C4-2B (cell line): ENCODE measurements around the gene SMOC2.

Experiments
- CTCF ChIP-seq: fragments of 450-650 bp; conservative IDR thresholded peaks from 2 replicates; pipeline ENCODE4 v1.5.1; 2017; ENCODE audit warnings: mild to moderate bottlenecking
- ZFX ChIP-seq: fragments of 450-650 bp; IDR thresholded peaks from 2 replicates; pipeline ENCODE4 v1.6.1; 2017

DNA sequence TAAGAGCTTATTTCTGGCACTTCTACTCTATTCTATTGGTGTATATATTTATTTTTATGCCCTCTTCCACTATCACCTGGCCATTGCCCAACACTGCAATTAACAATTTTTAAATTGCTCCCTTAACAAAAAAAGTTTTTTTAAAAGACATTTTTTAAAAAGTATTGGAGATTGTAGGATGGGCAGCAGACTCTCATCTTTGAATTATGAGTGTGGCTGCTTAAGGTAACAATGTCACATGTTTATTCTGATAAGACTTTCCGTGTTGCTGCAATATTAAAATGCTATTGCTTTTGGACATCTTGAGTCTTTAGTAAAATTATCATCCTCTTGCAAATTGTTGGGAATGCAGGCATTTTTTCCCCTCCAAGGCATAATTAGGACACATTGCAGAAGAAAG lies 31.4 kb downstream of the SMOC2 start:
- TF ChIP-seq CTCF (no peak), ZFX (no peak)
